GM12874 (cell line): Measurements from ENCODE around the gene CFAP77.

Experiments used
- CTCF ChIP-seq: IDR thresholded peaks from 2 replicates; pipeline ENCODE4 v1.5.1; 2011; ENCODE audit warnings: low read depth, mild to moderate bottlenecking, control low read depth, low read length, moderate library complexity; ENCODE audit not compliant: insufficient read depth

The CFAP77 gene

GRCh38 chr9:132409828-132410528 lies at the start of gene CFAP77:
CFAP77 (plus strand) TSS chr9:132410211; CDS start chr9:132410272, 61 bp downstream.
- no peak for TF ChIP-seq CTCF

- TF ChIP-seq CTCF = no peak
Measured at GRCh38 chr9:132364068-132364467, 45.9 kb upstream of the CFAP77 start.

- no peak for TF ChIP-seq CTCF
Measured at GRCh38 chr9:132365986-132366385, 44.0 kb upstream of the CFAP77 start.

- TF ChIP-seq CTCF = no peak
Measured at GRCh38 chr9:132366481-132366880, 43.5 kb upstream of the CFAP77 start.

GRCh38 chr9:132367613-132368313 lies 42.2 kb upstream of the CFAP77 start:
- TF ChIP-seq CTCF = no peak

- no peak for TF ChIP-seq CTCF
Measured at GRCh38 chr9:132369421-132369820, 40.6 kb upstream of the CFAP77 start.

GRCh38 chr9:132370592-132370991 lies 39.4 kb upstream of the CFAP77 start:
- TF ChIP-seq CTCF = no peak
